DOHH2 (cell line): ENCODE data around the gene PPFIA1.

Experiments
- H3F3A ChIP-seq: fragments of 200-600 bp; sonication (generic), shearing (Covaris generic); 2 replicates; pipeline ENCODE4 v1.6.0; 2016; ENCODE audit warnings: antibody characterized with exemption, mild to moderate bottlenecking; ENCODE audit not compliant: control insufficient read depth, insufficient read depth
- H3K27ac ChIP-seq: fragments of 200-600 bp; sonication (generic); 2 replicates; pipeline ENCODE4 v1.5.1; 2014; ENCODE audit warnings: low read depth, mild to moderate bottlenecking, low read length, moderate library complexity
- H3K27me3 ChIP-seq: fragments of 200-600 bp; sonication (generic); 2 replicates; pipeline ENCODE4 v1.6.1; 2014; ENCODE audit warnings: mild to moderate bottlenecking, low read length, mixed read lengths; ENCODE audit not compliant: control insufficient read depth
- H3K36me3 ChIP-seq: fragments of 200-600 bp; sonication (generic); 2 replicates; pipeline ENCODE4 v1.6.1; 2014; ENCODE audit warnings: mild to moderate bottlenecking, low read length, moderate library complexity, mixed read lengths; ENCODE audit not compliant: control insufficient read depth
- H3K4me1 ChIP-seq: fragments of 200-600 bp; sonication (generic); 2 replicates; pipeline ENCODE4 v1.6.1; 2014; ENCODE audit warnings: mild to moderate bottlenecking, low read length, mixed read lengths; ENCODE audit not compliant: control insufficient read depth
- H3K4me2 ChIP-seq: fragments of 200-600 bp; sonication (generic); 2 replicates; pipeline ENCODE4 v1.6.0; 2014; ENCODE audit warnings: mild to moderate bottlenecking, low read length, moderate library complexity
- H3K4me3 ChIP-seq: fragments of 200-600 bp; sonication (generic); 2 replicates; pipeline ENCODE4 v1.5.1; 2014; ENCODE audit warnings: mild to moderate bottlenecking, low read length, mixed read lengths
- H3K79me2 ChIP-seq: fragments of 200-600 bp; sonication (generic); 2 replicates; pipeline ENCODE4 v1.6.1; 2014; ENCODE audit warnings: mild to moderate bottlenecking, low read length, mixed read lengths; ENCODE audit not compliant: control insufficient read depth
- H3K9me2 ChIP-seq: fragments of 200-600 bp; sonication (generic); replicated peaks from 2 replicates; pipeline ENCODE4 v1.6.1; 2014; ENCODE audit warnings: mild to moderate bottlenecking, low read length, mixed read lengths; ENCODE audit not compliant: control insufficient read depth
- H3K9me3 ChIP-seq: fragments of 200-600 bp; sonication (generic); 2 replicates; pipeline ENCODE4 v1.6.1; 2014; ENCODE audit warnings: antibody characterized with exemption, low read length, mixed read lengths; ENCODE audit not compliant: control insufficient read depth, insufficient read depth
- H4K20me1 ChIP-seq: fragments of 200-600 bp; sonication (generic); 2 replicates; pipeline ENCODE4 v1.6.0; 2014; ENCODE audit warnings: low read depth, mild to moderate bottlenecking, antibody characterized with exemption, low read length, moderate library complexity; ENCODE audit not compliant: control insufficient read depth, insufficient read depth
- EZH2phosphoT487 ChIP-seq: fragments of 200-600 bp; sonication (generic); IDR thresholded peaks from 2 replicates; pipeline ENCODE4 v1.6.1; 2017; ENCODE audit warnings: borderline replicate concordance, mild to moderate bottlenecking, antibody characterized with exemption, low read length, moderate library complexity, mixed read lengths
- TF ChIP-seq, protein P1 (sequence below): fragments of 200-600 bp; sonication (generic); IDR thresholded peaks from one replicate; pipeline ENCODE4 v1.5.1; 2014; ENCODE audit warnings: antibody characterized with exemption, mild to moderate bottlenecking, low read depth, low read length; ENCODE audit not compliant: poor library complexity, severe bottlenecking

Gene PPFIA1

DNA sequence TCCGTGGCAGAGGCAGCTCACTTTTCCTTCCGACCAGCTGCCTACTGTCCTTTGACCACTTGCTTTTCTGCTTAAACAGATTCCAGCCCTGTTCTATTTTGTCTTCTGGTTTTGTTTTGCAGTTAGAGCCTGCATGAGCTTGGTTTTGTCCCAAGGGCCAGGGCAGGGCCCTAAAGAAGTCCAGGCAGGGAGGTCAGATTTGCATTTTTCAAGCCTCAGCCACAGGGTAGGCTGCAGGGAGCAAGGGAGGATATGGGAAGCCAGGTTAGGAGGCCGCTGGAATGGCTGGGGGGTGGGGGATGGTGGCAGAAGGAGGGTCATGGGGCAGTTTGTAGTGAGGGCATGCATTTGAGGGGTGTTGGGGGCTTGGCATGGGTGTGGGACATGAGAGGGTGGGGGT, 44.3 kb upstream of the PPFIA1 start:
- H3K27ac ChIP-seq, result no peak overlapping the region
- H4K20me1 ChIP-seq, result no peaks in the 10 kb centered on the region
- H3F3A ChIP-seq, result no peaks in the 10 kb centered on the region
- H3K27me3 ChIP-seq, result peaks cover 12% of the 10 kb centered on the region
- H3K4me2 ChIP-seq, result no peak overlapping the region
- H3K9me2 ChIP-seq, result no peaks in the 10 kb centered on the region
- no peaks in the 10 kb centered on the region for H3K9me3 ChIP-seq
- no peaks in the 10 kb centered on the region for H3K4me1 ChIP-seq
- H3K4me3 ChIP-seq, result no peak overlapping the region
- TF ChIP-seq EZH2phosphoT487, result no peak
- TF ChIP-seq, protein P1, sequence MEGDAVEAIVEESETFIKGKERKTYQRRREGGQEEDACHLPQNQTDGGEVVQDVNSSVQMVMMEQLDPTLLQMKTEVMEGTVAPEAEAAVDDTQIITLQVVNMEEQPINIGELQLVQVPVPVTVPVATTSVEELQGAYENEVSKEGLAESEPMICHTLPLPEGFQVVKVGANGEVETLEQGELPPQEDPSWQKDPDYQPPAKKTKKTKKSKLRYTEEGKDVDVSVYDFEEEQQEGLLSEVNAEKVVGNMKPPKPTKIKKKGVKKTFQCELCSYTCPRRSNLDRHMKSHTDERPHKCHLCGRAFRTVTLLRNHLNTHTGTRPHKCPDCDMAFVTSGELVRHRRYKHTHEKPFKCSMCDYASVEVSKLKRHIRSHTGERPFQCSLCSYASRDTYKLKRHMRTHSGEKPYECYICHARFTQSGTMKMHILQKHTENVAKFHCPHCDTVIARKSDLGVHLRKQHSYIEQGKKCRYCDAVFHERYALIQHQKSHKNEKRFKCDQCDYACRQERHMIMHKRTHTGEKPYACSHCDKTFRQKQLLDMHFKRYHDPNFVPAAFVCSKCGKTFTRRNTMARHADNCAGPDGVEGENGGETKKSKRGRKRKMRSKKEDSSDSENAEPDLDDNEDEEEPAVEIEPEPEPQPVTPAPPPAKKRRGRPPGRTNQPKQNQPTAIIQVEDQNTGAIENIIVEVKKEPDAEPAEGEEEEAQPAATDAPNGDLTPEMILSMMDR, result no peak
- H3K79me2 ChIP-seq, result no peaks in the 10 kb centered on the region
- no peaks in the 10 kb centered on the region for H3K36me3 ChIP-seq

DNA sequence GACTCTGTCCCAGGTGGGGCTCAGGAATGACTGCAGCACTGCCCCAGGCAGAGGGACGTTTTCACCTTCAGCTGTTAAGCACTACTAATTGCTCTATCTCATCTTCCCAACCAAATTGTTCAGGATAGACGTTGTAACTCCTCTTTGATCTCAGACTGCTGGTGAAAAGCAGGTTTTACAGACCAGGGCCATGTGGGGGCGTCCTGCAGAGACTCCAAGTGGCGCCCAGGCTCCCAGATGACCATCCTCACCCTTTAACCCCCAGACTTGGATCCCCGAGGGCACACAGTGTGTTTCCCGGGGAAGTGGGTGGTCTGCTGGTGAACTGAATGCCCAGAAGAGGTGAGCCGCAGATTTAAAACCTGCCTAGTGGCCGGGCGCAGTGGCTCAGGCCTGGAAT, 43.5 kb upstream of the PPFIA1 start:
- H3K79me2 ChIP-seq, result no peaks in the 10 kb centered on the region
- no peaks in the 10 kb centered on the region for H4K20me1 ChIP-seq
- H3K9me2 ChIP-seq, result no peaks in the 10 kb centered on the region
- TF ChIP-seq EZH2phosphoT487, result no peak
- TF ChIP-seq, protein P1, result peak; percentile 60
- H3K36me3 ChIP-seq, result no peaks in the 10 kb centered on the region
- H3K27ac ChIP-seq, result no peak overlapping the region
- no peak overlapping the region for H3K4me2 ChIP-seq
- no peaks in the 10 kb centered on the region for H3K4me1 ChIP-seq
- peaks cover 12% of the 10 kb centered on the region for H3K27me3 ChIP-seq
- no peak overlapping the region for H3K4me3 ChIP-seq
- no peaks in the 10 kb centered on the region for H3K9me3 ChIP-seq
- no peaks in the 10 kb centered on the region for H3F3A ChIP-seq

DNA sequence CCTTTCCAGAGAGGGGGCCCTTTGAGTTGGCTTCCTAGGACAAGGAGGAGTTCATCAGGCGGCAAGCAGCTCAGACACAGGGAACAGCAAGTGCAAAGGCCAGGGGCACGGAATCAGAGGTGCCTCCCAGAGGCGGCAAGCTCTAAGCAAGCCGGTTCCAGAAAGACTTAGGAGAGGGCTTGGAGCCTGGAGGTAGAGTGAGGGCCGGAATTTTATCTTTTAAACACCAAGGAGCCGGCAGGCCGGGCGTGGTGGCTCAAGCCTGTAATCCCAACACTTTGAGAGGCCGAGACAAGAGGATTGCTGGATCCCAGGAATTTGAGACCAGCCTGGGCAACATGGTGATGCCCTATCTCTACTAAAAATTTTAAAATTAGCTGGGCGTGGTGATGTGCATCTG, 40.8 kb upstream of the PPFIA1 start:
- Histone ChIP-seq H3K36me3 (no peaks in the 10 kb centered on the region), H3K4me1 (no peaks in the 10 kb centered on the region), H3K4me3 (no peak overlapping the region), H3K27me3 (peaks cover 15% of the 10 kb centered on the region), H4K20me1 (no peaks in the 10 kb centered on the region), H3K27ac (no peak overlapping the region), H3K79me2 (no peaks in the 10 kb centered on the region), H3K9me3 (no peaks in the 10 kb centered on the region), H3F3A (no peaks in the 10 kb centered on the region), H3K9me2 (no peaks in the 10 kb centered on the region), H3K4me2 (no peak overlapping the region)
- TF ChIP-seq, protein P1, result no peak
- no peak for TF ChIP-seq EZH2phosphoT487
